ENCODE measurements around the gene ZNF274.

GRCh38 chr19:58196901-58197616 lies 14.2 kb downstream of the ZNF274 start:
- TF ChIP-seq CTCF (IDR thresholded peaks at IDR 0.05) (no peak), POLR2AphosphoS5 (IDR thresholded peaks at IDR 0.05; ENCODE audit: insufficient read depth in 1 of 2, low read depth in 1 of 2) (no peak), POLR2A (IDR thresholded peaks at IDR 0.05) (no peak)

Measured in vagina (tissue), 2 donors.